IMR-90 (cell line): Measurements from ENCODE around the gene PHKB. TPM values are rescaled to one million over a fixed set of nuclear protein-coding genes. Genes with fewer than 3 reads are reported as not detected.

ENCODE experiments used
- ATAC-seq: fragments of 200-7000 bp; cut with Tn5 transposase; 2 replicates; pipeline ENCODE4 v1.9.1; 2020; ENCODE audit warnings: low read depth, mild to moderate bottlenecking, moderate library complexity
- BruUV-seq: library from RNA; stranded (reverse); fragments of 400-500 nt; replicated peaks from 2 replicates; lab custom pipeline; 2021; lab: Mats Ljungman, UMichigan
- CTCF ChIA-PET: fragments of 300-600 bp; formaldehyde crosslinking; extraction: SDS; loops from one replicate; lab custom pipeline; 2021; ENCODE audit warnings: antibody characterized with exemption; lab: Yijun Ruan, JAX
- POLR2A ChIA-PET: fragments of 300-600 bp; sonication (Branson Sonifier 250); formaldehyde crosslinking; loops from one replicate; lab custom pipeline; 2022; ENCODE audit warnings: antibody characterized with exemption; ENCODE audit not compliant: unreplicated experiment; lab: Charles Lee
- DNase-seq: peaks from one replicate; pipeline ENCODE4 v3.0.0; 2013
- H2AFZ ChIP-seq: replicated peaks from 2 replicates; pipeline ENCODE3; 2013; ENCODE audit warnings: low read length, mild to moderate bottlenecking; ENCODE audit not compliant: poor library complexity
- H2AK5ac ChIP-seq: 2 replicates; pipeline ENCODE4 v1.6.1; 2013; ENCODE audit warnings: low read depth, low read length, inconsistent platforms
- H2AK9ac ChIP-seq: replicated peaks from 2 replicates; pipeline ENCODE3; 2013; ENCODE audit warnings: mild to moderate bottlenecking, low read depth, low read length, moderate library complexity; ENCODE audit not compliant: poor library complexity
- H2BK120ac ChIP-seq: 2 replicates; pipeline ENCODE4 v1.6.1; 2013; ENCODE audit warnings: low read depth, low read length, inconsistent platforms
- H2BK15ac ChIP-seq: 3 replicates; pipeline ENCODE4 v1.6.1; 2013; ENCODE audit warnings: low read depth, low read length, inconsistent platforms
- H2BK20ac ChIP-seq: 2 replicates; pipeline ENCODE4 v1.6.1; 2013; ENCODE audit warnings: low read depth, mild to moderate bottlenecking, inconsistent platforms, low read length, moderate library complexity
- H2BK5ac ChIP-seq: 2 replicates; pipeline ENCODE4 v1.6.1; 2013; ENCODE audit warnings: mild to moderate bottlenecking, low read depth, low read length, inconsistent platforms; ENCODE audit not compliant: poor library complexity, severe bottlenecking
- H3K14ac ChIP-seq: replicated peaks from 2 replicates; pipeline ENCODE4 v1.6.1; 2013; ENCODE audit warnings: low read depth, low read length, inconsistent platforms
- H3K18ac ChIP-seq: 2 replicates; pipeline ENCODE4 v1.6.1; 2013; ENCODE audit warnings: low read depth, low read length, control low read depth
- H3K23ac ChIP-seq: 2 replicates; pipeline ENCODE4 v1.6.1; 2013; ENCODE audit warnings: low read depth, low read length, inconsistent platforms
- H3K27ac ChIP-seq: 2 replicates; pipeline ENCODE4 v1.5.1; 2013; ENCODE audit warnings: mild to moderate bottlenecking, control low read depth, low read length; ENCODE audit not compliant: insufficient read depth
- H3K27me3 ChIP-seq: 2 replicates; pipeline ENCODE4 v1.6.1; 2013; ENCODE audit warnings: low read length; ENCODE audit not compliant: control insufficient read depth, insufficient read depth
- H3K36me3 ChIP-seq: 2 replicates; pipeline ENCODE4 v1.6.1; 2013; ENCODE audit warnings: low read length, mixed read lengths; ENCODE audit not compliant: control insufficient read depth, insufficient read depth
- H3K4ac ChIP-seq: 2 replicates; pipeline ENCODE4 v1.6.1; 2013; ENCODE audit warnings: low read depth, low read length, inconsistent platforms
- H3K4me1 ChIP-seq: 2 replicates; pipeline ENCODE4 v1.6.1; 2013; ENCODE audit warnings: low read length, mixed read lengths; ENCODE audit not compliant: control insufficient read depth, insufficient read depth
- H3K4me2 ChIP-seq: 2 replicates; pipeline ENCODE4 v1.6.1; 2013; ENCODE audit warnings: low read depth, mild to moderate bottlenecking, control low read depth, low read length, moderate library complexity
- H3K4me3 ChIP-seq: 2 replicates; pipeline ENCODE4 v1.5.1; 2013; ENCODE audit warnings: low read depth, mild to moderate bottlenecking, control low read depth, low read length, moderate library complexity; ENCODE audit not compliant: insufficient read depth
- H3K56ac ChIP-seq: 2 replicates; pipeline ENCODE4 v1.6.1; 2013; ENCODE audit warnings: low read length, inconsistent platforms; ENCODE audit not compliant: insufficient read depth; ENCODE audit errors: extremely low read depth
- H3K79me1 ChIP-seq, 2 experiments: 2 replicates each; pipeline ENCODE4 v1.6.1; 2013; ENCODE audit warnings: low read length in 2 of 2, inconsistent platforms in 1 of 2, low read depth in 1 of 2
- H3K9ac ChIP-seq: 2 replicates; pipeline ENCODE4 v1.6.1; 2013; ENCODE audit warnings: low read depth, low read length, control low read depth
- H3K9me1 ChIP-seq: 2 replicates; pipeline ENCODE4 v1.6.1; 2013; ENCODE audit warnings: low read length, inconsistent platforms; ENCODE audit not compliant: insufficient read depth
- H3K9me3 ChIP-seq: 2 replicates; pipeline ENCODE4 v1.6.1; 2013; ENCODE audit warnings: low read length; ENCODE audit not compliant: control insufficient read depth, insufficient read depth
- H4K20me1 ChIP-seq: 2 replicates; pipeline ENCODE4 v1.6.1; 2013; ENCODE audit warnings: low read length, inconsistent platforms; ENCODE audit not compliant: insufficient read depth
- H4K5ac ChIP-seq: 2 replicates; pipeline ENCODE4 v1.6.1; 2013; ENCODE audit warnings: mild to moderate bottlenecking, low read depth, low read length, control low read depth
- H4K8ac ChIP-seq, 2 experiments: 2 replicates each; pipeline ENCODE4 v1.6.1; 2013; ENCODE audit warnings: low read depth in 2 of 2, low read length in 2 of 2, control low read depth in 1 of 2, inconsistent platforms in 1 of 2
- H4K91ac ChIP-seq: 2 replicates; pipeline ENCODE4 v1.6.1; 2013; ENCODE audit warnings: low read depth, low read length, inconsistent platforms; ENCODE audit not compliant: insufficient read depth
- CHD1 ChIP-seq: IDR thresholded peaks from 2 replicates; pipeline ENCODE4 v1.6.1; 2012; ENCODE audit warnings: low read depth, low read length, improper control_type of control experiment
- MAFK ChIP-seq: IDR thresholded peaks from 2 replicates; pipeline ENCODE4 v1.6.1; 2012; ENCODE audit warnings: low read depth, low read length, improper control_type of control experiment
- MAZ ChIP-seq: IDR thresholded peaks from 2 replicates; pipeline ENCODE4 v1.6.1; 2012; ENCODE audit warnings: low read depth, mild to moderate bottlenecking, low read length, improper control_type of control experiment, moderate library complexity, borderline replicate concordance
- MXI1 ChIP-seq: IDR thresholded peaks from 2 replicates; pipeline ENCODE4 v1.6.1; 2012; ENCODE audit warnings: low read depth, mild to moderate bottlenecking, low read length, moderate library complexity, borderline replicate concordance
- NFE2L2 ChIP-seq: fragments of 150-350 bp; IDR thresholded peaks from 2 replicates; pipeline ENCODE4 v1.6.1; 2016; ENCODE audit warnings: low read depth, mild to moderate bottlenecking, low read length
- WGBS, 2 experiments: methylation state at CpG; one replicate each; pipeline versions ENCODE4 v1.1.5 to v1.1.7; 2013; ENCODE audit warnings: missing lambda C conversion rate in 2 of 2; ENCODE audit not compliant: insufficient read length in 1 of 2; ENCODE audit errors: extremely low coverage in 2 of 2; 5-methylcytosine and 5-hydroxymethylcytosine counted together
- dilution Hi-C: fragments of 300-500 bp; cut with HindIII; formaldehyde crosslinking; loops from one replicate; pipeline ENCODE4 v1.14.3; 2018; ENCODE audit warnings: low sequenced_read_pairs; ENCODE audit not compliant: unreplicated experiment
- in situ Hi-C: fragments of 300-500 bp; cut with MboI; formaldehyde crosslinking; loops from 3 replicates; pipeline ENCODE4 v1.14.3; 2019; ENCODE audit warnings: low sequenced_read_pairs, inconsistent platforms, mixed read lengths
- intact Hi-C: fragments of 100-400 bp; cut with micrococcal nuclease; formaldehyde crosslinking; loops from 2 replicates; pipeline ENCODE4 v1.10.0; 2022
- polyA plus RNA-seq, 3 experiments: library from polyadenylated mRNA; depleted of rRNA; stranded (reverse); fragments of >200 nt; gene quantifications; 2 replicates each; pipeline ENCODE4 v1.2.3, GENCODE V29; 2012; ENCODE audit warnings: low replicate concordance in 1 of 3
- total RNA-seq: library from RNA; depleted of rRNA; stranded (reverse); fragments of >200 nt; gene quantifications from 2 replicates; pipeline ENCODE4 v1.2.3, GENCODE V29; 2012

PHKB gene
- total and polyA plus RNA-seq, 2 of the 4 experiments (the other 2 are of a cell fraction) = 24.2 to 58.6 TPM

- no TSS peak for BruUV-seq
- Histone ChIP-seq H3K23ac (no peak overlapping the region), H4K8ac (no peak overlapping the region), H2BK20ac (no peak overlapping the region), H3K36me3 (peaks cover 4% of the 10 kb centered on the region), H2AFZ (no peak overlapping the region), H3K14ac (no peak overlapping the region), H2BK15ac (no peak overlapping the region), H4K91ac (no peak overlapping the region), H3K9me1 (peaks cover 3% of the 10 kb centered on the region; the same call in 1 of the 2 replicates), H2BK120ac (no peak overlapping the region), H3K18ac (no peak overlapping the region), H3K79me1 (peaks cover 6 to 7% of the 10 kb centered on the region in 2 experiments; a peak in 3 of 4 replicates), H3K27ac (no peak overlapping the region), H2AK5ac (no peak overlapping the region), H3K56ac (no peak overlapping the region), H3K9ac (no peak overlapping the region), H4K5ac (no peak overlapping the region), H3K4ac (no peak overlapping the region), H3K9me3 (0 out of 2 replicates have a peak, but pooled peaks cover 2% of the 10 kb centered on the region), H3K4me1 (peaks cover 2% of the 10 kb centered on the region), H3K4me3 (no peak overlapping the region), H3K27me3 (no peaks in the 10 kb centered on the region), H2BK5ac (no peak overlapping the region), H4K20me1 (no peaks in the 10 kb centered on the region), H3K4me2 (no peak overlapping the region), H2AK9ac (no peak overlapping the region)
- POLR2A ChIA-PET = no interaction called here
- in situ Hi-C loops = no loop called here
- DNase-seq = no peak
- dilution Hi-C loops = no loop called here
- ATAC-seq = no peak
- no CpG with 5 or more reads among the region's 3 CpGs for WGBS, 2 experiments
- intact Hi-C loops = loop anchor here (5.0 kb wide), 1 partner anchor 304 kb away; the partner anchor contains the start of gene NETO2
- CTCF ChIA-PET = no interaction called here
- TF ChIP-seq MAFK (no peak), NFE2L2 (no peak), CHD1 (no peak), MXI1 (no peak), MAZ (no peak)
Measured at GRCh38 chr16:47446431-47446830, 14.7 kb upstream of the PHKB start.
